ENCODE measurements around the gene SETD1B. TPM values are rescaled to one million over a fixed set of nuclear protein-coding genes. Genes with fewer than 3 reads are reported as not detected.

Gene SETD1B
- total and polyA plus RNA-seq, 2 of the 4 experiments (the other 2 are of a cell fraction) = 0.90 to 5.1 TPM

DNA sequence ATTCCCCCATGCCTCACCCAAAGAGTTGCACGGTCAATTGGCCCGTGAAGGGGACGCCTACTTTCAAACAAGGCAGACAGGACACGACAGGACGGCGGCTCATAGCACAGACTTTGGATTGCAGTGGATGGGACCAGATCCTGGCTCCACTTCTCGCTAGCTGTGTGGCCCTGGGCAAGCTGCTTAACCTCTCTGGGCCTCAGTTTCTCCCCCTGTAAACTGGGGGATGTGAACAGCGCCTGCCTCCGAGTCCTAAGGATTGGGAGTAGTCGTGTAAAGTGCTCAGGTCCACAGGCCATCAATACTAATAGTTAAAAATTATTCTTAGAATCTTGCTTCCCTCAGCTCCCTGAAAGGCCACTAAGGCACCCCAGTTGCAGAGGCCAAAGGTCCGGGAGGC, 23.4 kb upstream of the SETD1B start:
- Histone ChIP-seq H2AK9ac (replicated peaks; ENCODE audit: low read depth, low read length, poor library complexity) (no peak overlapping the region), H4K5ac (ENCODE audit: low read depth, low read length) (no peak overlapping the region), H3K4ac (ENCODE audit: low read depth, low read length) (no peak overlapping the region), H3K4me1 (ENCODE audit: control insufficient read depth, insufficient read depth, low read length) (peaks cover 13% of the 10 kb centered on the region), H3K27me3 (ENCODE audit: control insufficient read depth, insufficient read depth, low read length) (no peaks in the 10 kb centered on the region), H2BK5ac (ENCODE audit: low read depth, low read length, poor library complexity, severe bottlenecking) (no peak overlapping the region), H4K91ac (ENCODE audit: insufficient read depth, low read depth, low read length) (no peak overlapping the region), H4K20me1 (ENCODE audit: insufficient read depth, low read length) (peaks cover 18% of the 10 kb centered on the region; the same call in 1 of the 2 replicates), H3K23ac (ENCODE audit: low read depth, low read length) (no peak overlapping the region), H2BK15ac (ENCODE audit: low read depth, low read length) (no peak overlapping the region), H3K14ac (replicated peaks; ENCODE audit: low read depth, low read length) (no peak overlapping the region), H2AK5ac (ENCODE audit: low read depth, low read length) (no peak overlapping the region), H3K4me3 (ENCODE audit: insufficient read depth, low read depth, low read length) (no peak overlapping the region), H3K4me2 (ENCODE audit: low read depth, low read length) (no peak overlapping the region), H3K27ac (ENCODE audit: insufficient read depth, low read length) (no peak overlapping the region), H3K79me1 (ENCODE audit: low read depth in 1 of 2, low read length in 2 of 2) (peaks cover 0 to 19% of the 10 kb centered on the region in 2 experiments; a peak in 1 of 4 replicates), H2AFZ (replicated peaks; ENCODE audit: low read length, poor library complexity) (no peak overlapping the region), H2BK120ac (ENCODE audit: low read depth, low read length) (no peak overlapping the region), H4K8ac (ENCODE audit: low read depth in 2 of 2, low read length in 2 of 2) (no peak overlapping the region), H3K9me3 (ENCODE audit: control insufficient read depth, insufficient read depth, low read length) (no peaks in the 10 kb centered on the region), H3K18ac (ENCODE audit: low read depth, low read length) (no peak overlapping the region), H3K9me1 (ENCODE audit: insufficient read depth, low read length) (peaks cover 4% of the 10 kb centered on the region; the same call in 1 of the 2 replicates), H3K9ac (ENCODE audit: low read depth, low read length) (no peak overlapping the region), H3K56ac (ENCODE audit: extremely low read depth, insufficient read depth, low read length) (no peak overlapping the region), H3K36me3 (ENCODE audit: control insufficient read depth, insufficient read depth, low read length) (peaks cover 11% of the 10 kb centered on the region; the same call in 1 of the 2 replicates), H2BK20ac (ENCODE audit: low read depth, low read length) (no peak overlapping the region)
- dilution Hi-C loops (cut with HindIII; ENCODE audit: low sequenced_read_pairs, unreplicated experiment) = no loop called here
- 100% methylated on average over 1 of the region's 11 CpGs; no CpG with 5 or more reads in 1 of the 2 experiments for WGBS, 2 experiments (ENCODE audit: extremely low coverage in 2 of 2, insufficient read length in 1 of 2)
- intact Hi-C loops (cut with micrococcal nuclease) = no loop called here
- in situ Hi-C loops (cut with MboI; ENCODE audit: low sequenced_read_pairs) = loop anchor here (5.0 kb wide), 1 partner anchor 88 kb away; no protein-coding TSS in a partner anchor
- DNase-seq (no peak), ATAC-seq (ENCODE audit: low read depth) (no peak)
- ChIA-PET POLR2A (ENCODE audit: unreplicated experiment) (no interaction called here), CTCF (no interaction called here)
- TF ChIP-seq, protein P1, sequence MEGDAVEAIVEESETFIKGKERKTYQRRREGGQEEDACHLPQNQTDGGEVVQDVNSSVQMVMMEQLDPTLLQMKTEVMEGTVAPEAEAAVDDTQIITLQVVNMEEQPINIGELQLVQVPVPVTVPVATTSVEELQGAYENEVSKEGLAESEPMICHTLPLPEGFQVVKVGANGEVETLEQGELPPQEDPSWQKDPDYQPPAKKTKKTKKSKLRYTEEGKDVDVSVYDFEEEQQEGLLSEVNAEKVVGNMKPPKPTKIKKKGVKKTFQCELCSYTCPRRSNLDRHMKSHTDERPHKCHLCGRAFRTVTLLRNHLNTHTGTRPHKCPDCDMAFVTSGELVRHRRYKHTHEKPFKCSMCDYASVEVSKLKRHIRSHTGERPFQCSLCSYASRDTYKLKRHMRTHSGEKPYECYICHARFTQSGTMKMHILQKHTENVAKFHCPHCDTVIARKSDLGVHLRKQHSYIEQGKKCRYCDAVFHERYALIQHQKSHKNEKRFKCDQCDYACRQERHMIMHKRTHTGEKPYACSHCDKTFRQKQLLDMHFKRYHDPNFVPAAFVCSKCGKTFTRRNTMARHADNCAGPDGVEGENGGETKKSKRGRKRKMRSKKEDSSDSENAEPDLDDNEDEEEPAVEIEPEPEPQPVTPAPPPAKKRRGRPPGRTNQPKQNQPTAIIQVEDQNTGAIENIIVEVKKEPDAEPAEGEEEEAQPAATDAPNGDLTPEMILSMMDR (conservative IDR thresholded peaks at IDR 0.05; ENCODE audit: low read depth, low read length) = no peak
- BruUV-seq (replicated peaks) = no TSS peak

All from IMR-90 (cell line).